ENCODE measurements around the gene SHISA5.
"Not testable (repeated sequence)": the region's sequence is repeated elsewhere in the genome, so short reads cannot be mapped to it uniquely, and the experiment has no call there.

SHISA5 gene

GRCh38 chr3:48486952-48487351 lies 17.0 kb downstream of the SHISA5 start:
- H2AFZ ChIP-seq (ENCODE audit: low read depth, low read length) = no peak overlapping the region
- H3K4me1 ChIP-seq (ENCODE audit: low read length) = peaks cover 4% of the 10 kb centered on the region
- no peak overlapping the region for H3K9ac ChIP-seq (ENCODE audit: low read length)
- no peaks in the 10 kb centered on the region for H3K36me3 ChIP-seq (replicated peaks; ENCODE audit: low read depth, low read length)
- no peak overlapping the region for H3K4me2 ChIP-seq (ENCODE audit: low read length)
- H3K27ac ChIP-seq (ENCODE audit: low read length) = no peak overlapping the region
- no peaks in the 10 kb centered on the region for H3K27me3 ChIP-seq (ENCODE audit: low read depth, low read length)
- no peaks in the 10 kb centered on the region for H3K9me3 ChIP-seq (ENCODE audit: insufficient read depth, low read length)
- TF ChIP-seq, protein P1, sequence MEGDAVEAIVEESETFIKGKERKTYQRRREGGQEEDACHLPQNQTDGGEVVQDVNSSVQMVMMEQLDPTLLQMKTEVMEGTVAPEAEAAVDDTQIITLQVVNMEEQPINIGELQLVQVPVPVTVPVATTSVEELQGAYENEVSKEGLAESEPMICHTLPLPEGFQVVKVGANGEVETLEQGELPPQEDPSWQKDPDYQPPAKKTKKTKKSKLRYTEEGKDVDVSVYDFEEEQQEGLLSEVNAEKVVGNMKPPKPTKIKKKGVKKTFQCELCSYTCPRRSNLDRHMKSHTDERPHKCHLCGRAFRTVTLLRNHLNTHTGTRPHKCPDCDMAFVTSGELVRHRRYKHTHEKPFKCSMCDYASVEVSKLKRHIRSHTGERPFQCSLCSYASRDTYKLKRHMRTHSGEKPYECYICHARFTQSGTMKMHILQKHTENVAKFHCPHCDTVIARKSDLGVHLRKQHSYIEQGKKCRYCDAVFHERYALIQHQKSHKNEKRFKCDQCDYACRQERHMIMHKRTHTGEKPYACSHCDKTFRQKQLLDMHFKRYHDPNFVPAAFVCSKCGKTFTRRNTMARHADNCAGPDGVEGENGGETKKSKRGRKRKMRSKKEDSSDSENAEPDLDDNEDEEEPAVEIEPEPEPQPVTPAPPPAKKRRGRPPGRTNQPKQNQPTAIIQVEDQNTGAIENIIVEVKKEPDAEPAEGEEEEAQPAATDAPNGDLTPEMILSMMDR (IDR thresholded peaks at IDR 0.05; ENCODE audit: low read depth, low read length) = no peak
- no peak for TF ChIP-seq EZH2phosphoT487 (IDR thresholded peaks at IDR 0.05; ENCODE audit: low read depth)
- H3K79me2 ChIP-seq (ENCODE audit: low read length) = no peaks in the 10 kb centered on the region
- no peaks in the 10 kb centered on the region for H4K20me1 ChIP-seq (ENCODE audit: insufficient read depth, low read length)
- H3K4me3 ChIP-seq (ENCODE audit: low read length) = no peak overlapping the region

- not testable (repeated sequence) for H2AFZ ChIP-seq (ENCODE audit: low read depth, low read length); H3K79me2 ChIP-seq (ENCODE audit: low read length); H3K9ac ChIP-seq (ENCODE audit: low read length); H3K36me3 ChIP-seq (replicated peaks; ENCODE audit: low read depth, low read length); H3K9me3 ChIP-seq (ENCODE audit: insufficient read depth, low read length); H4K20me1 ChIP-seq (ENCODE audit: insufficient read depth, low read length); H3K27ac ChIP-seq (ENCODE audit: low read length); H3K4me2 ChIP-seq (ENCODE audit: low read length); H3K4me3 ChIP-seq (ENCODE audit: low read length); H3K27me3 ChIP-seq (ENCODE audit: low read depth, low read length); H3K4me1 ChIP-seq (ENCODE audit: low read length)
Observed at GRCh38 chr3:48482822-48483221, 21.2 kb downstream of the SHISA5 start.

GRCh38 chr3:48480891-48481290 lies 23.1 kb downstream of the SHISA5 start:
- H3K9me3 ChIP-seq (ENCODE audit: insufficient read depth, low read length); H3K9ac ChIP-seq (ENCODE audit: low read length); H3K27ac ChIP-seq (ENCODE audit: low read length); H3K27me3 ChIP-seq (ENCODE audit: low read depth, low read length); H3K4me3 ChIP-seq (ENCODE audit: low read length); H3K4me1 ChIP-seq (ENCODE audit: low read length); H3K4me2 ChIP-seq (ENCODE audit: low read length); H4K20me1 ChIP-seq (ENCODE audit: insufficient read depth, low read length); H3K79me2 ChIP-seq (ENCODE audit: low read length); H3K36me3 ChIP-seq (replicated peaks; ENCODE audit: low read depth, low read length); H2AFZ ChIP-seq (ENCODE audit: low read depth, low read length): not testable (repeated sequence)

DNA sequence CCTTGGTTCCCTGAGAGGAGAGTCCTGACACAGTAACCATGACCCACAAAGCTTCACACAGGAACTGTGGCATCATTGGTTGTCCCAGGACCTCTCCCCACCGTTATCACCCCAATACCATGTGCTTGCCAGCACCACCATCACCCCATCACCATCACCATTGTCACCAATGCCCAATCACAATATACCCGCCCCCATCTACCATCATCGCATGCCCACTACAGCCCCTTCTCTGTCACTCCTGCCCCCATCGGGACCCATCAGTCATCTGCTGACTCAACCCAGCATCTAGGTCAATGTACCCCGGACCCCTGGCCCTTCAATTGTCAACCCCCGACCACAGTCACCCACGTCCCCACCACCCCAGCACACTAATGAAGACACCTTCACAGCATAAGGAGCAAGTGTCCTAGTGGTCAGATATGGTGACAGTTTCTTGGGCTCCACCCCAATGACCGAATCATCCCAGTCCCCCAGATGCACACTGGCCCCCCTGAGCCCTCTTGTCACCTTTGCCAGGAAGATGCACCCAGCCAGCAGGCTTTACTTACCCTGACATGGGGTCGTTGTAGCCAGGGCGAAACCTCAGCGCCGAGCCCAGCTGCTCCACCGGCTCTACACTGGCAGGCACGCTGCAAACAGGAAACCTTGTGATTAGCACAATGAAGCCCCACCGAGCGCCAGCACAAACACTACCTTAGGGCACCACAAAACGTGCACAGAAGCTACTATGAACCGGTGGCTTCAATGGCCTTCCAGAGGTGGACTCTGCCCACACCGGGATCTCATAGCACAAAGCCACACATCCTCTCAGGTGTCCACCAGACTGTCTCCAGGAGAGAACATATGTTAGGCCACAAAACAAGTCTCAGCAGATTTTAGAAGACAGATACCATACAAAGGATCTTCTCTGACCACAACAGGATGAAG lies 25.1 kb downstream of the SHISA5 start:
- Histone ChIP-seq H3K36me3 (replicated peaks; ENCODE audit: low read depth, low read length) (no peaks in the 10 kb centered on the region), H3K27ac (ENCODE audit: low read length) (no peak overlapping the region), H2AFZ (ENCODE audit: low read depth, low read length) (no peak overlapping the region), H3K4me2 (ENCODE audit: low read length) (no peak overlapping the region), H3K27me3 (ENCODE audit: low read depth, low read length) (no peaks in the 10 kb centered on the region), H3K9me3 (ENCODE audit: insufficient read depth, low read length) (no peaks in the 10 kb centered on the region), H3K4me1 (ENCODE audit: low read length) (no peaks in the 10 kb centered on the region), H4K20me1 (ENCODE audit: insufficient read depth, low read length) (no peaks in the 10 kb centered on the region), H3K9ac (ENCODE audit: low read length) (no peak overlapping the region), H3K79me2 (ENCODE audit: low read length) (no peaks in the 10 kb centered on the region), H3K4me3 (ENCODE audit: low read length) (no peak overlapping the region)
- TF ChIP-seq EZH2phosphoT487 (IDR thresholded peaks at IDR 0.05; ENCODE audit: low read depth) = no peak
- TF ChIP-seq, protein P1 (IDR thresholded peaks at IDR 0.05; ENCODE audit: low read depth, low read length) = no peak

DNA sequence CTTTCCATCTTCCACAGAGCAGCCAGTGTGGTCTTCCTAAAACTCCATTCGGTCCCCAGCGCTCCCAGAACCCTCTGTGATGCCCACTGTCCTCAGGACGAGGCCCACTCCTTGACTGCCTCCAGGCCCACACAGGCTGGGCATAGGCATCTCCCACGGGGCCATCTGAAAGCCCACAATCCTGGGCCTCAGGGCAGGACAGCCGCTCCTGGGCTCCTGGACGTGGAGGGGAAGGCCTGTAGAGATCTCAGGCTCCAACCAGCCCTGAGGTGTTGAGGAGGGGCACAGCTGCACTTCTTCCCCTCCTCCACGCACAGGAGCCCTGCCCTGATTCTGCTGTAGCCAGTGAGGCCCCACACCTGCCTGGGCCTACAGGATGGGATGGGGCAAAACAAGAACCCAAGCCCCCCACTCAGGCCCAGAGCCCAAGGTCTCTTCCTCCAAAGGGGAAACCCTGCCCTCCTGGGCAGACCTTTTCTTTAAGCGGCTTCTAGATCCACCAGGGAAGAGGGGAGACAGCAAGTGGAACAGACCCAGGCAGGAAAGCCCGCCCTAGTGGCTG lies 25.9 kb downstream of the SHISA5 start:
- Histone ChIP-seq H4K20me1 (ENCODE audit: insufficient read depth, low read length) (no peaks in the 10 kb centered on the region), H3K4me3 (ENCODE audit: low read length) (no peak overlapping the region), H3K27me3 (ENCODE audit: low read depth, low read length) (no peaks in the 10 kb centered on the region), H2AFZ (ENCODE audit: low read depth, low read length) (no peak overlapping the region), H3K9ac (ENCODE audit: low read length) (no peak overlapping the region), H3K79me2 (ENCODE audit: low read length) (no peaks in the 10 kb centered on the region), H3K4me1 (ENCODE audit: low read length) (peaks cover 6% of the 10 kb centered on the region), H3K9me3 (ENCODE audit: insufficient read depth, low read length) (no peaks in the 10 kb centered on the region), H3K4me2 (ENCODE audit: low read length) (no peak overlapping the region), H3K36me3 (replicated peaks; ENCODE audit: low read depth, low read length) (no peaks in the 10 kb centered on the region), H3K27ac (ENCODE audit: low read length) (no peak overlapping the region)
- TF ChIP-seq EZH2phosphoT487 (IDR thresholded peaks at IDR 0.05; ENCODE audit: low read depth) = no peak
- TF ChIP-seq, protein P1 (IDR thresholded peaks at IDR 0.05; ENCODE audit: low read depth, low read length) = no peak
